Activated CD4-positive, alpha-beta T cell treated with anti-CD3 and anti-CD28 coated beads, Interleukin-2, amount 50 U/mL, for 48 hours (primary cell): Measurements from ENCODE around the gene PCDHGB6.
A peak's percentile ranks its signal among the peaks of the same experiment; 100 is the strongest.
"Not testable (repeated sequence)": the region's sequence is repeated elsewhere in the genome, so short reads cannot be mapped to it uniquely, and the experiment has no call there.

ENCODE experiments used
- DNase-seq, 2 experiments: peaks; one replicate each; pipeline ENCODE4 v3.0.0-alpha.2; 2020

Gene PCDHGB6

DNA sequence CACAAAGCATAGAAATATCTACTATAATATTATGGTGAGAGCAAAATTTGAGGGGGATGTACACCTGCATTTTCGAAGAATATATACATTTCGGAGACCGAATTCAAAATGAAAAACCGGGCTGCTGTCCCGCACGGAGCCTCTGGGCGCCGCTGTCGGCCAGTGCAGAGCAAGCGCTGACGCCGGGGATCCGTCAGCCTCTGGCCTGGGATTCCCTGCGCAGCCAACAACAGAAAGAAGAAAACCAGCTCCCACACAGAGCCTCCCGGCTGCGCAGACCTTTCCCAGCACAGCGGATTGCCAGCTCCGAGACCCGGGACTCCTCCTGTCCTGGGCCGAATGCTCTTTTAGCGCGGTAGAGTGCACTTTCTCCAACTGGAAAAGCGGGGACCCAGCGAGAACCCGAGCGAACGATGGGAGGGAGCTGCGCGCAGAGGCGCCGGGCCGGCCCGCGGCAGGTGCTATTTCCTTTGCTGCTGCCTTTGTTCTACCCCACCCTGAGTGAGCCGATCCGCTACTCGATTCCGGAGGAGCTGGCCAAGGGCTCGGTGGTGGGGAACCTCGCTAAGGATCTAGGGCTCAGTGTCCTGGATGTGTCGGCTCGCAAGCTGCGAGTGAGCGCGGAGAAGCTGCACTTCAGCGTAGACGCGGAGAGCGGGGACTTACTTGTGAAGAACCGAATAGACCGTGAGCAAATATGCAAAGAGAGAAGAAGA, at the start of gene PCDHGB6:
Gene PCDHGB6, plus strand, starts transcription at position 232 of the 716 bp plus-strand sequence. Its CDS starts 182 bp downstream, at position 414.
- peak; percentile 44 to 53 for DNase-seq

DNA sequence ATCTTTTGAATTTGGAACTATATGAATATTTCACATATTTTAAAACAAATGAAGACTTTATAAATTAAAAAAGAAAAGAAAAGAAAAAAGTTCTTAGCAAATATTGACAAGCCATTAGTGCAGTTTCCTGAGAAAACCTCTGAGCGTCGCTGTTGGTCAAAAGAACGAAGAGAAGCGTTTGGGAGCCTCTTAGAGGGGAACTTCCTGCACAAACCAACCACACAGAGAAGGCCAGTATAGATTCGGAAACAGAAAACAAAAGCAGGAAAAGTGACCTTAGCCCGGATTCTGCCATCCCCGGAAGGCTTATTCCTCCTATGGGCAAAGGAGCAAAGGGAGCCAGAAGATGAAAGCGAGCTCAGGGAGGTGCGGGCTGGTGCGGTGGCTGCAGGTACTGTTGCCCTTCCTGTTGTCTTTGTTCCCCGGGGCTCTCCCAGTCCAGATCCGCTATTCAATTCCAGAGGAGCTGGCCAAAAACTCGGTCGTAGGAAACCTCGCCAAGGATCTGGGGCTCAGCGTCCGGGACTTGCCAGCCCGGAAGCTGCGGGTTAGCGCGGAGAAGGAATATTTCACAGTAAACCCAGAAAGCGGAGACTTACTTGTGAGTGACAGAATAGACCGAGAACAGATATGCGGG, 47.9 kb upstream of the PCDHGB6 start, which contains the start of gene PCDHGB2:
Gene PCDHGB2, plus strand, starts transcription at position 205 of the 637 bp plus-strand sequence. Its CDS starts 142 bp downstream, at position 347.
- DNase-seq, result no peak

DNA sequence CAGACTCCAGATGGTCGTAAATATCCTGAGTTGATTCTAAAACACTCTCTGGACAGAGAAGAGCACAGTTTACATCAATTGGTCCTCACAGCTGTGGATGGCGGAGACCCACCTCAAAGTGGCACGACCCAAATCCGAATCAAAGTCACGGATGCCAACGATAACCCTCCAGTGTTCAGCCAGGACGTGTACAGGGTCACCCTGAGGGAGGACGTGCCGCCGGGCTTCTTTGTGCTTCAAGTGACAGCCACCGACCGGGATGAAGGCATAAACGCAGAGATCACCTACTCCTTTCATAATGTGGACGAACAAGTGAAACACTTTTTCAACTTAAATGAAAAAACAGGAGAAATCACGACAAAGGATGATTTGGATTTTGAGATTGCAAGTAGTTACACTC, 47.1 kb upstream of the PCDHGB6 start:
- no peak for DNase-seq

DNA sequence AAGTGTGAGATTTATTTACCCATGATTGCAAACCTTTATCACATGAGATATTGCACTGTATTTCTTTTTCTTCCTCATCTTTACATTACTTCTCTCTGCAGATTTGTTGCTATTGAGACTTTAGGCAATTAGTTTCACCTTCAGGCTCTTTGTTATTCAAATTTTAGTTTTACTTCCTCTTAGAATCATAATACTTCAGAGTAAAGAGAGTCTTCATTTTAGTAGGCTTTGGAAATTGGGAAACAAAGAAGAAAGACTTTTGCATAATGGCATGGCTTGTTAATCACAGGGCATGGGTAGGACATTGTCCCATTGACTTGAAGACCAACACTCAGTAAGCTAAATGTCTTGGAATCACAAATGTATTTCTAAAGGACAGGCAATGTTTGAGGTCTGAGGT, 45.1 kb upstream of the PCDHGB6 start:
- DNase-seq, result no peak

DNA sequence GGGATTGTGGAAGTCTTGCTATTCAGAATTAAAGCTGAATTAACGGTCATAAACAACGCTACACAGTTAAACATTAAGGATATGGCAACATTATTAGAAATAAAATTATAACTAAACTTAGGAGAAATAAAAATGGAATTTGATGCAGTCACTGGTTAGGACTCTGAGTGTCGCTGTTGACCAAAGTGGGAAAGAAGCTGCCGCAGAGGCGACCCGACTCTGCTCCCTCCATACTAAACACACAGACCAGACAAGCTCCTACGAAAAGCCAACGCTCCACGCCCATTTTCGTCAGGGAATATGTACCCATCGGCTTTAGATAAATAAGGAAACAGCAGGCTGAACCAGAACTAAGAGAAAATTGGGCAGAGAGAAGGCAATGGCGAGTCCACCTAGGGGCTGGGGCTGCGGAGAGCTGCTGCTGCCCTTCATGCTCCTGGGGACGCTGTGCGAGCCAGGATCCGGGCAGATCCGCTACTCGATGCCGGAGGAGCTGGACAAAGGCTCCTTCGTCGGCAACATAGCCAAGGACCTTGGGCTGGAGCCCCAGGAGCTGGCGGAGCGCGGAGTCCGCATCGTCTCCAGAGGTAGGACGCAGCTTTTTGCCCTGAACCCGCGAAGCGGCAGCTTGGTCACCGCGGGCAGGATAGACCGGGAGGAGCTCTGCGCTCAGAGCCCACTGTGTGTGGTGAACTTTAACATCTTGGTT, 43.7 kb upstream of the PCDHGB6 start, which contains the start of gene PCDHGA5:
Gene PCDHGA5, plus strand, starts transcription at position 211 of the 709 bp plus-strand sequence. Its CDS starts 169 bp downstream, at position 380.
- DNase-seq, result no peak

DNA sequence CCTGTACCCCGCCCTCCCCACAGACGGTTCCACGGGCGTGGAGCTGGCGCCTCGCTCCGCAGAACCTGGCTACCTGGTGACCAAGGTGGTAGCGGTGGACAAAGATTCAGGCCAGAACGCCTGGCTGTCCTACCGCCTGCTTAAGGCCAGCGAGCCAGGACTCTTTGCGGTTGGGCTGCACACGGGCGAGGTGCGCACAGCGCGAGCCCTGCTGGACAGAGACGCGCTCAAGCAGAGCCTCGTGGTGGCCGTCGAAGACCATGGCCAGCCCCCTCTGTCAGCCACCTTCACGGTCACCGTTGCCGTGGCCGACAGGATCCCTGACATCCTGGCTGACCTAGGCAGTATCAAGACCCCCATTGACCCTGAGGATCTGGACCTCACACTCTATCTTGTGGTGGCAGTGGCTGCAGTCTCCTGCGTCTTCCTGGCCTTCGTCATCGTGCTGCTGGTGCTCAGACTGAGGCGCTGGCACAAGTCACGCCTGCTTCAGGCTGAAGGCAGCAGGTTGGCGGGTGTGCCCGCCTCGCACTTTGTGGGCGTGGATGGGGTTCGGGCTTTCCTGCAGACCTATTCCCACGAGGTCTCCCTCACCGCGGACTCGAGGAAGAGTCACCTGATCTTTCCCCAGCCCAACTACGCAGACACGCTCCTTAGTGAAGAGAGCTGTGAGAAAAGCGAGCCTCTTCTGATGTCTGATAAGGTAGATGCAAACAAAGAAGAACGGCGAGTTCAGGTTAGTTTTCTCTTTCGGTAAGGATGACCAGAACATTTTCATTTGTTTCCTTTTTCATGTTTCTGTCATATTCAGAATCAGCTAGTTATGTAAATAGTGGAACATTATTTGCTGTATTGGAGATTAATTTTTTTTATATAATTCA, 41.6 kb upstream of the PCDHGB6 start:
- DNase-seq, result no peak

DNA sequence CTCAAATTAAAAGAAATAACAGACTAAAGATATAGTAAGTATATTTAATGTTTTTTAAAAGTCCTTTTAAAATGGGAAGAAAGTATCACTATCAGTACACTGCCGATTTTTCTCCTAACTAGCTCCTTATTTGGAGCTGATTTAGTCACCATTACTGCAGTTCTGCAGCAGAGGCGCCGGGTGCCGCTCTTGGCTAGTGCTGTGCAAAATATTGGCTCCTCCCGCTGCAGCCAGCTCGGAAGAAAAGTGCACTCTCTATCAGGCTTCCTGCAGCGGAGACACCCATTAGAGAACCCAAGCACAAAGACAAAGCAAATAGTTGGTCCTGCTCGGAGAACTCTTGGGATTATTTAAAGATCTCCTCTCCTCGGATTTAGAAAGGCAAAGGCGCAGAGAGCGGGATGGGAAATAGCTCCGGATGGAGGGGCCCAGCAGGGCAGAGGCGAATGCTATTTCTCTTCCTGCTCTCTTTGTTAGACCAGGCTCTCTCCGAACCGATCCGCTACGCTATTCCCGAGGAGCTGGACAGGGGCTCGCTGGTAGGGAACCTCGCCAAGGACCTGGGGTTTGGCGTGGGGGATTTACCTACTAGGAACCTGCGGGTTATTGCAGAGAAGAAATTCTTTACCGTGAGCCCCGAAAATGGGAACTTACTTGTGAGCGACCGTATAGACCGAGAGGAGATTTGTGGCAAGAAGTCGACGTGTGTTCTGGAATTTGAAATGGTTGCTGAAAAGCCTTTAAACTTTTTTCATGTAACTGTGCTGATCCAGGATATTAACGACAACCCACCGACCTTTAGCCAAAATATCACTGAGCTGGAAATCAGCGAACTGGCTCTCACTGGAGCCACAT, 37.6 kb upstream of the PCDHGB6 start, which contains the start of gene PCDHGB3:
Gene PCDHGB3, plus strand, starts transcription at position 249 of the 855 bp plus-strand sequence. Its CDS starts 153 bp downstream, at position 402.
- peak; percentile 13 to 36 for DNase-seq

DNA sequence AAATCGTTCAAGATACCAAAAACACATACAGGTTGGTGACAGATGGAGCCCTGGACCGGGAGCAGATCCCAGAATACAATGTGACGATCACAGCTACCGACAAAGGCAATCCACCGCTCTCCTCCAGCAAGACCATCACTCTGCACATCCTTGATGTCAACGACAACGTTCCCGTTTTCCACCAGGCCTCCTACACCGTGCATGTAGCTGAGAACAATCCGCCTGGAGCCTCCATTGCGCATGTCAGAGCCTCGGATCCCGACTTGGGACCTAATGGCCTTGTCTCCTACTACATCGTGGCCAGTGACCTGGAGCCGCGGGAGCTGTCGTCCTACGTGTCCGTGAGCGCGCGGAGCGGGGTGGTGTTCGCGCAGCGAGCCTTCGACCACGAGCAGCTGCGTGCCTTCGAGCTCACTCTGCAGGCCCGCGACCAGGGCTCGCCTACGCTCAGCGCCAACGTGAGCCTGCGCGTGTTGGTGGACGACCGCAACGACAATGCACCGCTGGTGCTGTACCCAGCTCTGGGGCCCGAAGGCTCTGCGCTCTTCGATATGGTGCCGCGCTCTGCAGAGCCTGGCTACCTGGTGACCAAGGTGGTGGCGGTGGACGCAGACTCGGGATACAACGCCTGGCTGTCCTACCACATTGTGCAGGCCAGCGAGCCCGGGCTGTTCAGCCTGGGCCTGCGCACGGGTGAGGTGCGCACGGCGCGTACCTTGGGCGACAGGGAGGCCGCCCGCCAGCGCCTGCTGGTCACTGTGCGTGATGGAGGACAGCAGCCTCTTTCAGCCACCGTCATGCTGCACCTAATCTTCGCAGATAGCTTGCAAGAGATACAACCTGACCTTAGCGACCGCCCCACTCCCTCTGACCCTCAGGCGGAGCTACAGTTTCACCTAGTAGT, 36.0 kb upstream of the PCDHGB6 start:
- DNase-seq, result no peak

DNA sequence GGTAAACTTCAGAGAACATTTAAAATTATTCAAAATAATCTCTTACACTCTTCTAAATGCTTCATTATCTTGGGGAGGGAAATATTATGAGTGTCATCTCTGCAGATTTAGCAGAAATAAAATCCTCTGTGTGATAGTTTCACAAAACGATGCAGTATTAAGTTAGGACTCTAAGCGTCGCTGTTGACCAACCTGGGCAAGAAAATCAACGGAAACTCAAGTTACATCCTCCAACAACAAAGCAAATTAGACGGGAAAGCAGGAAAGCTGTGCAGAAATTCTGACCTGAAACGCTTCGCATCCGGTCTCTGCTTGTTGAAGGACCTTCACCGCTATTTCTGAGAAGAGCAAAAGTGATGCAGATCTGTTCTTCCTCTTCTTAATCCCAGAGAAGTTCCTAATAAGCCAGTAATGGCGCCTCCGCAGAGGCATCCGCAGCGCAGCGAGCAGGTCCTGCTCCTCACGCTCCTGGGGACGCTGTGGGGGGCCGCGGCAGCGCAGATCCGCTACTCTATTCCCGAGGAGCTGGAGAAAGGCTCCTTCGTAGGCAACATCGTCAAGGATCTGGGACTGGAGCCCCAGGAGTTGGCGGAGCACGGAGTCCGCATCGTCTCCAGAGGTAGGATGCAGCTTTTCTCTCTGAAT, 34.0 kb upstream of the PCDHGB6 start, which contains the start of gene PCDHGA6:
Gene PCDHGA6, plus strand, starts transcription at position 219 of the 645 bp plus-strand sequence. Its CDS starts 193 bp downstream, at position 412.
- no peak for DNase-seq

DNA sequence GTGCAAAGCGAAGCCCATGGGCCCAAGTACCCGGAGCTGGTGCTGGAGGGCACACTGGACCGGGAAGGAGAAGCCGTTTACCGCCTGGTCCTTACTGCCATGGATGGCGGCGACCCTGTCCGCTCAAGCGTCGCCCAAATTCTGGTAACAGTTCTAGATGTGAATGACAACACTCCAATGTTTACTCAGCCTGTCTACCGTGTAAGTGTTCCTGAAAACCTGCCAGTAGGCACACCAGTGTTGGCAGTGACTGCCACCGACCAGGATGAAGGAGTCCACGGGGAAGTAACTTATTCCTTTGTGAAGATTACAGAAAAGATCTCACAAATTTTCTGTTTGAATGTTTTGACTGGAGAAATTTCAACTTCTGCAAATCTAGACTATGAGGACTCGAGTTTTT, 33.2 kb upstream of the PCDHGB6 start:
- no peak for DNase-seq

DNA sequence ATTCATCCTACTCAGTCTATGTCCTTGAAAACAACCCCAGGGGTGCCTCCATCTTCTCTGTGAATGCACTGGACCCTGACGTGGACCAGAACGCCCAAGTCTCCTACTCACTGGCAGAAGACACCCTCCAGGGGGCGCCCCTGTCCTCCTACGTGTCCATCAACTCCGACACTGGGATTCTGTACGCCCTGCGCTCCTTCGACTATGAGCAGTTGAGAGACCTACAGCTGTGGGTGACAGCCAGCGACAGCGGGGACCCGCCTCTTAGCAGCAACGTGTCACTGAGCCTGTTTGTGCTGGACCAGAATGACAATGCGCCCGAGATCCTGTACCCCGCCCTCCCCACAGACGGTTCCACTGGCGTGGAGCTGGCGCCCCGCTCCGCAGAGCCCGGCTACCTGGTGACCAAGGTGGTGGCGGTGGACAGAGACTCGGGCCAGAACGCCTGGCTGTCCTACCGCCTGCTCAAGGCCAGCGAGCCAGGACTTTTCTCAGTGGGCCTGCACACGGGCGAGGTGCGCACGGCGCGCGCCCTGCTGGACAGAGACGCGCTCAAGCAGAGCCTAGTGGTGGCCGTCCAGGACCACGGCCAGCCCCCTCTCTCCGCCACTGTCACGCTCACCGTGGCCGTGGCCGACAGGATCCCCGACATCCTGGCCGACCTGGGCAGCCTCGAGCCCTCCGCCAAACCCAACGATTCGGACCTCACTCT, 32.2 kb upstream of the PCDHGB6 start:
- DNase-seq, result not testable (repeated sequence)

DNA sequence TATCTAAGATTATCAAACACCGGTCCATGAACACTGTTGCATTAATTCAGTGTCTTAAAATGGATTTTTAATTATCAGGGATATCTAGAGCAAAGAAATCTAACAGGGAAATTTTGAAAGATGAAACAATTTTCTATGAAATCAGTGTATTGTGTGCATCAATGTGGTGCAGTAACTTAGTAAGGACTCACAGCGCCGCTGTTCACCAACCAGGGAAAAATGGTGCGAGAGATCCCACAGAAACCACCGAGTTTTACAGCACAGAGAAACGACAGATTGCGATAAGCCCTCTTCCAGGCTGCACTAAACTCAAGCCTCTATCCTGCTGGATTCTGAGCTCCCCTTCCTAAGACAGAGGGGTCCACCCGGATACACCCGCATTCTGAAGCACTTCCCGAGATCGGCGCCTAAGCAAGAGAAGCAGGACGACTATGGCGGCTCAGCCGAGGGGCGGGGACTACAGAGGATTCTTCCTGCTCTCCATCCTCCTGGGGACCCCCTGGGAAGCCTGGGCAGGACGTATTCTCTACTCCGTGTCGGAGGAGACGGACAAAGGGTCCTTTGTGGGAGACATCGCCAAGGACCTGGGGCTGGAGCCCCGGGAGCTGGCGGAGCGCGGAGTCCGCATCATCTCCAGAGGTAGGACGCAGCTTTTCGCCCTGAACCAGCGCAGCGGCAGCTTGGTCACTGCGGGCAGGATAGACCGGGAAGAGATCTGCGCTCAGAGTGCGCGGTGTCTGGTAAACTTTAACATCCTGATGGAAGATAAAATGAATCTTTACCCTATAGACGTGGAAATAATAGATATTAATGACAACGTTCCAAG, 25.1 kb upstream of the PCDHGB6 start, which contains the start of gene PCDHGA7:
Gene PCDHGA7, plus strand, starts transcription at position 274 of the 826 bp plus-strand sequence. Its CDS starts 158 bp downstream, at position 432.
- no peak for DNase-seq

DNA sequence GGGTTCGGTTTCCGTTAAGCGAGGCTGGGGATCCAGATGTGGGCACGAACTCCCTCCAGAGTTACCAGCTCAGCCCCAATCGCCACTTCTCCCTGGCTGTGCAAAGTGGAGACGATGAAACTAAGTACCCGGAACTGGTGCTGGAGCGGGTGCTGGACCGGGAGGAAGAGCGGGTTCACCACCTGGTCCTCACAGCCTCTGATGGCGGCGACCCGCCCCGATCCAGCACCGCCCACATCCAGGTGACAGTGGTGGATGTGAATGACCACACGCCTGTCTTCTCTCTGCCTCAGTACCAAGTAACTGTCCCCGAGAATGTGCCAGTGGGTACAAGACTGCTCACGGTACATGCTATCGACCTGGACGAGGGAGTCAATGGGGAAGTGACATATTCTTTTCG, 24.5 kb upstream of the PCDHGB6 start:
- no peak for DNase-seq

DNA sequence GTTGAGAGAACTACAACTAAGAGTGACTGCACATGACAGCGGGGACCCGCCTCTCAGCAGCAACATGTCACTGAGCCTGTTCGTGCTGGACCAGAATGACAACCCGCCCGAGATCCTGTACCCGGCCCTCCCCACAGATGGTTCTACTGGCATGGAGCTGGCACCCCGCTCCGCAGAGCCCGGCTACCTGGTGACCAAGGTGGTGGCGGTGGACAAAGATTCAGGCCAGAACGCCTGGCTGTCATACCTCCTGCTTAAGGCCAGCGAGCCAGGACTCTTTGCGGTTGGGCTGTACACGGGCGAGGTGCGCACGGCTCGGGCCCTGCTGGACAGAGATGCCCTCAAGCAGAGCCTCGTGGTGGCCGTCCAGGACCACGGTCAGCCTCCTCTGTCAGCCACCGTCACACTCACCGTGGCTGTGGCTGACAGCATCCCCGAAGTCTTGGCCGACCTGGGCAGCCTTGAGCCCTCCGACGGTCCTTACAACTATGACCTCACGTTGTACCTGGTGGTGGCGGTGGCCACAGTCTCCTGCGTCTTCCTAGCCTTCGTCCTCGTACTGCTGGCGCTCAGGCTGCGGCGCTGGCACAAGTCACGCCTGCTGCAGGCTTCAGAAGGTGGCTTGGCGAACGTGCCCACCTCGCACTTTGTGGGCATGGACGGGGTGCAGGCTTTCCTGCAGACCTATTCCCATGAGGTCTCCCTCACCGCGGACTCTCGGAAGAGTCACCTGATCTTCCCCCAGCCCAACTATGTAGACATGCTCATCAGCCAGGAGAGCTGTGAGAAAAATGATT, 23.2 kb upstream of the PCDHGB6 start:
- no peak for DNase-seq

DNA sequence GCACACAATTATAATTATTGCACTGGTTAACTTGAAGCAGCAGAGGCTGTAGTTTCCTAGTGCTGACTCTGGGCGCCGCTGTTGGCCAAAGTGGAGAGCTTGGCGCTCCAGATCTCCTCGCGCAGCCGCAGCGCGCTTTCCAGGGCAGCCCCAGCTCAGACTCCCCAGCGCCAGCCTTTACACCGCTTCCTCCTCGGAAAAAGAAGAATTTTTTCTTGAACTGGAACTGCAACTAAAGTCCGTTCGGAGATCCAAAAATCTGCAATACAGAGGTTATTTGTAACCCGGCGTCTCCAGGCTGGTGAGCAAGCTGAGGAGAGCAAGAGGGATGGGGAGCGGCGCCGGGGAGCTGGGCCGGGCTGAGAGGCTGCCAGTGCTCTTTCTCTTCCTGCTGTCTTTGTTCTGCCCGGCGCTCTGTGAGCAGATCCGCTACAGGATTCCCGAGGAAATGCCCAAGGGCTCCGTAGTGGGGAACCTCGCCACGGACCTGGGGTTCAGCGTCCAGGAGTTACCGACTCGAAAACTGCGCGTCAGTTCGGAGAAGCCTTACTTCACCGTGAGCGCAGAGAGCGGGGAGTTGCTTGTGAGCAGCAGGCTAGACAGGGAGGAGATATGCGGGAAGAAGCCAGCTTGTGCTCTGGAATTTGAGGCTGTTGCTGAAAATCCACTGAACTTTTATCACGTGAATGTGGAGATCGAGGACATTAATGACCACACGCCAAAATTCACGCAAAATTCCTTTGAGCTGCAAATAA, 20.1 kb upstream of the PCDHGB6 start, which contains the start of gene PCDHGB4:
Gene PCDHGB4, plus strand, starts transcription at position 142 of the 755 bp plus-strand sequence. Its CDS starts 187 bp downstream, at position 329.
- DNase-seq, result not testable (repeated sequence)

DNA sequence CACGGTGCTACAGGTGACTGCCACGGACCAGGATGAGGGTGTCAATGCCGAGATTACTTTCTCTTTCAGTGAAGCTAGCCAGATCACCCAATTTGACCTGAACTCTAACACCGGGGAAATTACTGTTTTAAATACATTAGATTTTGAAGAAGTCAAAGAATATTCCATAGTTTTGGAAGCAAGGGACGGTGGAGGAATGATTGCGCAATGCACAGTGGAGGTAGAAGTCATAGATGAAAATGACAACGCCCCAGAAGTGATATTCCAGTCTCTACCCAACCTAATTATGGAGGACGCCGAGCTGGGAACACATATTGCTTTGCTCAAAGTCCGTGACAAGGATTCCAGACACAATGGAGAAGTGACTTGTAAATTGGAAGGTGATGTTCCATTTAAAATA, 19.2 kb upstream of the PCDHGB6 start:
- DNase-seq, result no peak
